ENCODE measurements around the gene RPA1. TPM values are rescaled to one million over a fixed set of nuclear protein-coding genes. Genes with fewer than 3 reads are reported as not detected.
"Not testable (repeated sequence)": the region's sequence is repeated elsewhere in the genome, so short reads cannot be mapped to it uniquely, and the experiment has no call there.

RPA1 gene
- total RNA-seq, 1 experiment from 2014 or later = 45.4 TPM

DNA sequence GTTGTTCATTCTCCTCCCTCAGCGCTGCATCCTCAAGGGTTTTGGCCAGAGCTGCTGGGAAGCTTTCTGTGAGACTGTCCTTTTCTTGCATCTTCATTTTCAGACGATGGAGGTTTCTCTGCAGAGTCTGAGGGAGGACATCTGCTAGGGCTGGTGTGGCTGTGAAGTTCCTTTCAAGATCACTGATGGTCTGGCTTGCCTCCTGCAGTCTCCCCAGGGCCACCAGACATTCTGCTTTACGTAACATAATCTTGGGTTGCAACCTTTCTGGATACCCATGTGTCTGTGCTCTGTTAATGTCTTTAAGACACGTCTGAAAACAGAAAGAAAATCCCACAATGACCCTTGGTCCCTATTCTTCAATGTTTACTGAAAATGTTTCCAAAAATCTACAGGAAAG lies 29.1 kb upstream of the RPA1 start:
- Histone ChIP-seq H3K27ac (no peak overlapping the region), H3K9me3 (replicated peaks) (no peaks in the 10 kb centered on the region), H3K36me3 (peaks cover 7% of the 10 kb centered on the region; the same call in 1 of the 2 replicates), H3K4me3 (no peak overlapping the region), H3K4me1 (no peaks in the 10 kb centered on the region), H3K27me3 (no peaks in the 10 kb centered on the region)
- DNase-seq = no peak

DNA sequence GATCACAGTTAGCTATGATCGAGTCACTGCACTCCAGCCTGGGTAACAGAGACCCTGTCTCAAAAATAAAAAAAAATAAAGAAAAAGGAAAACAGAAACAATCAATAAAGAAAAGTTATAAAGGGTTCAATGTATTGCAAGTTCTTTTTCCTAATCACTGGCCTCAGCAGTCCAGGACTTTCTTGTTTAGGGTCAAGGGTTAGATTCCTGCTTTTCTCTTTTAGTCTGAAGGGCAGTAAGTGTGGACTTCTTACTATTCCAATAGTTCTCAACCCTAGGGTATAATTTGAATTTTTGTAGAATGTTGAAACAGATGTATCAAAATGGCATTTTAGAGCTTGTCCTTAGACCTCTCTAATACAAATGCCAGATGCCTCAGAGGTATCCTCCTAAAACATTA lies 27.4 kb upstream of the RPA1 start:
- Histone ChIP-seq H3K4me3 (no peak overlapping the region), H3K27ac (no peak overlapping the region), H3K36me3 (peaks cover 7% of the 10 kb centered on the region; the same call in 1 of the 2 replicates), H3K9me3 (replicated peaks) (no peaks in the 10 kb centered on the region), H3K4me1 (no peaks in the 10 kb centered on the region), H3K27me3 (no peaks in the 10 kb centered on the region)
- DNase-seq = no peak

DNA sequence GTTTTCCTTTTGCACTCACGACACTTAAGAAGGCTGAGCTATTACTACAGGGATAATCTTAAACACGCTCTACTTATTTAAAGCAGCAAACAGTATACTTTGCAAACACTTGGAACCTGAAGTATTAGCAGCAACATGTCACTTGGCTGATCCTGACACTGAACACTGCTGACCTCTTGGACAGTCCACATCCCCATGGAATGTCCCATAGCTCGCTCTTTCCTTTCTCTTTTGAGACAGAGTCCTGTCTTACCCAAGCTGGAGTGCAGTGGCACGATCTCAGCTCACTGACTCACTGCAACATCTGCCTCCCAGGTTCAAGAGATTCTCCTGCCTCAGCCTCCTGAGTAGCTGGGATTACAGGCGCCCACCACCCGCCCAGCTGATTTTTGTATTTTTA lies 26.5 kb upstream of the RPA1 start:
- no peak overlapping the region for H3K27ac ChIP-seq
- H3K9me3 ChIP-seq (replicated peaks) = no peaks in the 10 kb centered on the region
- no peak for DNase-seq
- H3K36me3 ChIP-seq = peaks cover 7% of the 10 kb centered on the region; the same call in 1 of the 2 replicates
- H3K4me3 ChIP-seq = no peak overlapping the region
- no peaks in the 10 kb centered on the region for H3K27me3 ChIP-seq
- no peaks in the 10 kb centered on the region for H3K4me1 ChIP-seq

DNA sequence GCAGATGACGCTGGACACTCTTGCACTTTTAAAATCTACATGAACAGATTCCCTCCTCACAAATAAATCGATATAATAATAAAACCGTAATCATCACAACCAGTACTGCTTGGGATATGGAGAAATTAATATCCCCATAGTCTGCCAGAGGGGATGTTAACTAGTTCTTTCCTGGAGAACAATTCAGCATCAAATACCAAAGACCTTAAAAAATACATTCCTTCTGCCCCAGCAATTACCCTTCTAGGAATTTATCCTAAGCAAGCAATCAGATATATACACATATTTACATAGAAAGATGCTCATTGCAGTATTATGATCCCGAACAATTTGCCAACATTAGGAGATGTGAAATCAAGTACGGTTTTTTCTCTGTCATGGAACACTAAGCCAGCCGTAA lies 21.9 kb upstream of the RPA1 start:
- H3K36me3 ChIP-seq = no peaks in the 10 kb centered on the region
- no peak overlapping the region for H3K27ac ChIP-seq
- no peak overlapping the region for H3K4me3 ChIP-seq
- DNase-seq = no peak
- no peaks in the 10 kb centered on the region for H3K27me3 ChIP-seq
- no peaks in the 10 kb centered on the region for H3K4me1 ChIP-seq
- H3K9me3 ChIP-seq (replicated peaks) = no peaks in the 10 kb centered on the region

DNA sequence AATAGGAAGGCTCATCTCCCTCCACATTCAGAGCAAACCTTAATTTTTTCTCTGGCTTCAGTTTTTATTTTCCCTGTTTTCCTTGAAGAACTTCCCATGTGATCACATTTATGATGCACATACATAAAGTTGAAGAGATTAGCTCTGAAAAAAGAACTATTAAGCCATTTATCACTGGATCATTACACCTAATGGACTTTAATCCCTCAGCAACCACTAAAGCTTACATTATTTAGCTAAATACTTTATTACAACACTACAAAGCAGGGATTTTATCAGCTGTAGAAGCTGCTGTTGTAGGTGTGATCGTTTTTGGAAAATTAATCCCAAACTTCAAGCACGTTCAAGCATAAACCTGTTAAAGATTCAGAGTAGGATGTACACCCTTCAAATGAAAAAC lies 21.2 kb upstream of the RPA1 start:
- no peaks in the 10 kb centered on the region for H3K9me3 ChIP-seq (replicated peaks)
- H3K4me3 ChIP-seq = no peak overlapping the region
- no peaks in the 10 kb centered on the region for H3K36me3 ChIP-seq
- no peak overlapping the region for H3K27ac ChIP-seq
- no peaks in the 10 kb centered on the region for H3K27me3 ChIP-seq
- no peaks in the 10 kb centered on the region for H3K4me1 ChIP-seq
- DNase-seq = no peak

DNA sequence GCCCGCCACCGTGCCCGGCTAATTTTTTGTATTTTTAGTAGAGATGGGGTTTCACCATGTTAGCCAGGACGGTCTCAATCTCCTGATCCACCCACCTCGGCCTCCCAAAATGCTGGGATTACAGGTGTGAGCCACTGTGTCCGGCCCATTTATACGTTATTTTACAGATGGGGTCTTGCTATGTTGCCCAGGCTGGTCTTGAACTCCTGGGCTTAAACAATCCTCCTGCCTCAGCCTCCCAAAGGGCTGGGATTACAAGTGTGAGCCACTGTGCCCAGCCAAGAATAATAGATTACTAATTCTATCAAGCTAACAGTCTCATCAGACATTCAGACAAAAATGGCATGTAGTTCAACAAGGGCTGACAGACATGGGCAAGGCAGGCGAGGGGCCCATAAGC lies 20.0 kb upstream of the RPA1 start:
- not testable (repeated sequence) for H3K36me3 ChIP-seq, DNase-seq

DNA sequence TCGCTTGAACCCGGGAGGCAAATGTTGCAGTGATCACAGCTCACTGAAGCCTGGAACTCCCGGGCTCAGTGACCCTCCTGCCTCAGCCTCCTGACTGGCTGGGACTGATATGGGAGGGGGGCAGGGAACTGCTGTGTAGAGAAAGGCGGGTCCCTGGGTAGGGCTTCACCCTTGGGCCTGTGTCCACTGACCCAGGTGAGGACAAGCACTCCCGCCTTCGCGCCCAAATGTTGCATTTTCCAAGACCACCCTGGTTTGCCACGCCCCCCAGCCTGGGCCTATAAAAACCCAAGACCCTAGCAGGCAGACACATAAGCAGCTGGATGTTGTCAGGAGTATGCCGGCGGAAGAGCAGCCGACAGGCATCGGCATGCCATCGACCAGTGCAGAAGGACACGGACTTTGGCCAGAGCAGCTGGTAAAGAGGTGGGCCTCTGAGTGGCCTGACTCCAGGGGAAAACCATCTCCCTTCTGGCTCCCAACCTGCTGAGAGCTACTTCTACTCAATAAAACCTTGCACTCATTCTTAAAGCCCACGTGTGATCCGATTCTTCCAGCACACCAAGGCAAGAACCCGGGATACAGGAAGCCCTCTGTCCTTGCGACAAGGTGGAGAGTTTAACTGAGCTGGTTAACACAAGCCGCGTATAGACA lies 19.2 kb upstream of the RPA1 start:
- Histone ChIP-seq H3K4me1 (no peaks in the 10 kb centered on the region), H3K4me3 (no peak overlapping the region), H3K9me3 (replicated peaks) (no peaks in the 10 kb centered on the region), H3K36me3 (no peaks in the 10 kb centered on the region), H3K27ac (no peak overlapping the region), H3K27me3 (no peaks in the 10 kb centered on the region)
- DNase-seq = no peak

More for the DNA sequence above, 20.0 kb upstream of the RPA1 start:
- not testable (repeated sequence) for H3K27me3 ChIP-seq; H3K27ac ChIP-seq; H3K4me1 ChIP-seq; H3K9me3 ChIP-seq (replicated peaks); H3K4me3 ChIP-seq

DNA sequence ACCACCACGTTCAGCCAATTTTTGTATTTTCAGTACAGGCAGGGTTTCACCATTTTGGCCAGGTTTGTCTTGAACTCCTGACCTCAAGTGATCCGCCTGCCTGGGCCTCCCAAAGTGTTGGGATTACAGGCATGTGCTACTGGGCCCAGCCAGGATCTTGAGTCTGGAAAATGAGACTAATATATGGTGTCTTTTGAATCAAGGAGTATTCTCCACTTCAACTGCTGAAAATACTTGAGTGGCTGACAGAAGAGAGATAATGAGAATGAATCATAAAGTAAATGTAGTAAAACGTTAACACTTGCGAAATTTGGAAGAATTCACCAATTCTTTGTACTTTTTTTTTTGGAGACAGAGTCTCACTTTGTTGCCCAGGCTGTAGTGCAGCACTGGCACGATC lies 16.7 kb upstream of the RPA1 start:
- H3K27ac ChIP-seq = no peak overlapping the region
- H3K4me1 ChIP-seq = no peaks in the 10 kb centered on the region
- no peaks in the 10 kb centered on the region for H3K36me3 ChIP-seq
- H3K27me3 ChIP-seq = no peaks in the 10 kb centered on the region
- no peak overlapping the region for H3K4me3 ChIP-seq
- DNase-seq = no peak
- no peaks in the 10 kb centered on the region for H3K9me3 ChIP-seq (replicated peaks)

DNA sequence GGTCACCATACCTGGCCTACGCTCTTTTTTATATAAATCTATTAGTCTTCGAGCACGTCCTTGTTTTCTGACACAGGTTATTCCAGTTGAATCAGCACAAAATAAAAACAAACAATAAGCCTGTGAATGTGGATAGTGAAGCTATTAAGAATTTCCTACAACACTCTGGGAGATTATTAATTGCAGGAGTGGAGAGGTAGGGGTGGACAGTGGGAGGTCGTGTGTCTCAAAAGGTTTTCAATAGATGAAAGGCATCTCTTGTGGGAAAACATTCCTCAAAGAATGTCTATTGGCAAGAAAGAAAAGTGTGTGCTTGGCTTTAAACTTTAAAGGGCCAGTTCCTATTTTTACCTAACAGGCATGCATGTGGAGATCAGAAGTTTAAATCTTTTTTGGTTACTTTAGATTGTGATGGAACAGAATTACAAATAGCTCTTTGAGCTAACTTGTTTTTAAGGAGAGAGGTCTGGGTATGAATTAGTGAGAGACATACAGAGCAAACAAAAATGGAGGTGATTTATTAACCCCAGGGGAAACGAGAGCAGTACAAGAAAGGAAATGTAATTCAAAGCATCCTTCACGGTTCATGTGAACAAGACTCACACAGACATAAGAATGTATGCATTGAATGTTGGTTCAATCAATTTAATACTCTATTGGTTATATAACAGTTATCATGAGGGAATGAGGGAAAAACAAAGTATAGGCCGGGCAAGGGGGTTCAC lies 9.1 kb upstream of the RPA1 start:
- no peak for DNase-seq
- Histone ChIP-seq H3K27ac (no peak overlapping the region), H3K4me3 (no peak overlapping the region), H3K4me1 (no peaks in the 10 kb centered on the region), H3K36me3 (peaks cover 3% of the 10 kb centered on the region; the same call in 1 of the 2 replicates), H3K9me3 (replicated peaks) (no peaks in the 10 kb centered on the region), H3K27me3 (no peaks in the 10 kb centered on the region)

DNA sequence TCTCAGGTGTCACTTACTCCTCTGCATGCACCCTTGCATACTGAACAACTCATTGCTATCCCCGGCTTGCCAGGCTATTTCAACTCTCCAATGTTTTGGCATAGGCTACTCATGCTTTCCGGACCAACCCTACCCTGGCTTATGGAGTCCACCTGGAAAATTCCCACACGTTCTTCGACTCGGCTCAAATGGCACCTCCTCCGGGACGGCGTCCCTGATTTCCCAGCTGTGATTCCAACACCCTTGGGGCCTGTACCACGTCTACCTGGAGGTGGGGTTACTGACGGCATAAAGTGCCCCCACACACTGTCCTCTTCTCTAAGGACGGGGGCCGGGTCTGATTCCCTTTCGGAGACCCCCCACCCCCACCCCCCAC lies 601 bp upstream of the RPA1 start:
- peaks cover 3% of the 10 kb centered on the region; the same call in 1 of the 2 replicates for H3K36me3 ChIP-seq
- H3K27me3 ChIP-seq = no peaks in the 10 kb centered on the region
- H3K4me3 ChIP-seq = peak overlapping the region; percentile 88
- DNase-seq = peak in 1 of 2 experiments; percentile 5
- H3K4me1 ChIP-seq = no peaks in the 10 kb centered on the region
- H3K9me3 ChIP-seq (replicated peaks) = no peaks in the 10 kb centered on the region
- H3K27ac ChIP-seq = peak overlapping the region; percentile 42; the same call in 1 of the 2 replicates

DNA sequence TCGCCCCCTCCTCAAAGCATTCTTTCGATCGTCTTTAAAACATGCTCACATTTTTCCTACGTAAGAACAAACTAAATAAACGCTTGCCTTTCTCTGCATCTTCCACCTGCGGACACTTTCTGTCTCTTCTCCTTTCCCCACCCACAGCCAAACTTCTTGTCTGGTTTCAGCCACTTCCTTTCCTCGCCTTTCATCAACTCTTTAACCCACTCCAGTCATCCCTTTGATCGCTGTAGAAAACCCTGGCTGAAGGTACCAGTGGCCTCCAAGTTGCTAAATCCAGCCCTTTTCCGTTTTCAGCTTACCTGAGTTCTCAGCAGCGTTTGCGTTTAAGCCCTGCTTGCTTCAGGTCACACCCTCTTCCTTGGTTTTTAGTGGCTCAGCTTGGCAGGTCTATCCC lies 483 bp downstream of the RPA1 start:
- Histone ChIP-seq H3K27ac (no peak overlapping the region), H3K4me1 (no peaks in the 10 kb centered on the region), H3K27me3 (no peaks in the 10 kb centered on the region), H3K9me3 (replicated peaks) (no peaks in the 10 kb centered on the region), H3K4me3 (peak overlapping the region; percentile 88), H3K36me3 (no peaks in the 10 kb centered on the region)
- DNase-seq = no peak

DNA sequence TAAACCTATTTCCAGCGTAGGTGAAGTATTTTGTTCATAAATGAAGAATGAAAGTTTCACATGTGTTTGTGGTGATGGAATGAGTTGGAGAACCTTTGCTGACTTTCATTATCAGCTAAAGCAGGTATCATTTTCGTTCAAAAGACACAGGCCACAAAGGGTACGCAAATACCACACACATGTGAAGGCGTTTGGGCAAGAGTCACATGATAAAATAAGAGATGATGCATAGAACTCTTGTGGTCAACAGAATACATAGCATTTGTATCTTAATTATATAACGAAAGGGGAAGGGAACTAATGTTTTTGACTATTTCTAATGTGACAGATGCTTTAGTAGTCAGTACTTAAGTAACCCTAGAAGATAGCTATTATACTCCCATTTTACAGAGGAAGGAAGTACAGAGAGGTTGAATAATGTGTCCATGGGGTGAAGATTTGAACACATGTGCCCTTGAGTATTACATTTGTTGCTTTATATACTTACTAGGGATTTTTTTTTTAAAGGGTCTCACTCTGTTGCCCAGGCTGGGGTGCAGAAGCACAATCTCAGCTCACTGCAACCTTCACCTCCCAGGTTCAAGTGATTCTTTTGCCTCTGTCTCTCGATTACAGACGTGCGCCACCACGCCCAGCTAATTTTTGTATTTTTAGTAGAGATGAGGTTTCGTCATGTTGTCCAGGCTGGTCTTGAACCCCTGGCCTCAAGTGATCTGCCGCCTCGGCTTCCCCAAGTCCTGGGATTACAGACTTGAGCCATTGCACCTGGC lies 4.8 kb downstream of the RPA1 start:
- no peak overlapping the region for H3K27ac ChIP-seq
- H3K27me3 ChIP-seq = no peaks in the 10 kb centered on the region
- no peaks in the 10 kb centered on the region for H3K4me1 ChIP-seq
- no peak for DNase-seq
- no peaks in the 10 kb centered on the region for H3K36me3 ChIP-seq
- no peak overlapping the region for H3K4me3 ChIP-seq
- H3K9me3 ChIP-seq (replicated peaks) = no peaks in the 10 kb centered on the region

DNA sequence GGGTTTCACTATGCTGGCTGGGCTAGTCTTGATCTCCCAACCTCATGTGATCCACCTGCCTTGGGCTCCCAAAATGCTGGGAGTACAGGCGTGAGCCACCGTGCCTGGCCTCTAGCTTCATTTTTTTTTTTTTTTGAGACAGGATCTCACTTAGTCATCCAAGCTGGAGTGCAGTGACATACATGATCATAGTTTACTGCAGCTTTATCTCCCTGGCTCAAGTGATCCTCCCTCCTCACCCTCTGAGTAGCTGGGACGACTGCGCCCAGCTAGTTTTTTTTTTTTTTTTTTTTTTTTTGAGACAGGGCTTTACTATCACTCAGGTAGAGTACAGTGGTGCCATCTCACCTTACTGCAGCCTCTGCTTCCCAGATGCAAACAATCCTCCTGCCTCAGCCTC lies 9.7 kb downstream of the RPA1 start:
- no peak for DNase-seq
- Histone ChIP-seq H3K27me3 (no peaks in the 10 kb centered on the region), H3K4me1 (no peaks in the 10 kb centered on the region), H3K27ac (no peak overlapping the region), H3K9me3 (replicated peaks) (no peaks in the 10 kb centered on the region), H3K4me3 (no peak overlapping the region), H3K36me3 (peaks cover 7% of the 10 kb centered on the region)

DNA sequence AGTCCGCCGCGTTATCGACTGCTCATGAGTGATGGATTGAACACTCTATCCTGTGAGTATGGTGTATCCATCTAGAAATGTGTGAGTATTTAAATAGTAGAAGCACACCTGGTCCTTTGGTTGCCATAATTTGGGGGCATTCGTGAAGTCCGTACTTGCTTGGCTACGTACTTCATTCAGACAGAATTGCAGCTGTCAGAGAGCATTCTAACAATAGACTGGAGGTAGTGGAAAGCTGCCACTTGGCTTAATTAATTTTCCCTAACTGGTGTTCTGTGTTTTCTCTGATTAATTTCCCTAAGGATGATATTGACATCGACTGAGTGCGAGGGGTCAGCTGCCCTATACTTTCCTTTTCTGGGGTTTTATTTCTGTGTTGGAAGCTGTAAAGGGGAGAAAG lies 14.1 kb downstream of the RPA1 start:
- Histone ChIP-seq H3K27ac (no peak overlapping the region), H3K4me1 (no peaks in the 10 kb centered on the region), H3K9me3 (replicated peaks) (no peaks in the 10 kb centered on the region), H3K4me3 (no peak overlapping the region), H3K27me3 (no peaks in the 10 kb centered on the region), H3K36me3 (peaks cover 12% of the 10 kb centered on the region)
- no peak for DNase-seq

DNA sequence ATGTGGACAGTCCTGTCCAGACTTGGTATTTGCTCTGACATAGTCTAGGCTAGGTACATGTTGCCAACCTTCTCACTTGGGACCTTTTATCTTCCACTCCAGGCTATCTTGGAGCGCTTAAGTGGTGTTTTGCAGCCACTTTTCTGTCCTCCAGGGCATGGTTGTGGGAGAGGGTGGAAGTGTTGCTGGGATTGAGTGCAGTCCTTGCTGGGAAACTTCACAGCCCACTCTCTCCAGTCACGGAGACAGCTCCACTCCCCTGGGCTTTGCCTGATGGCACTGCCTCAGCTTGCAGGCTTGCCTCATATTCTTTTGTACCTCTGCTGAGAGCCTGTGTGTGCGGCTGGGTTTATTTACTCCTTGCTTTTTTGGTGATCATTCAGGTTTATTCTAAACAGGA lies 17.4 kb downstream of the RPA1 start:
- no peaks in the 10 kb centered on the region for H3K27me3 ChIP-seq
- H3K27ac ChIP-seq = no peak overlapping the region
- H3K4me1 ChIP-seq = no peaks in the 10 kb centered on the region
- peaks cover 20% of the 10 kb centered on the region for H3K36me3 ChIP-seq
- H3K4me3 ChIP-seq = no peak overlapping the region
- no peak for DNase-seq
- H3K9me3 ChIP-seq (replicated peaks) = no peaks in the 10 kb centered on the region
